Activated T-cell treated with anti-CD3 and anti-CD28 coated beads, Interleukin-2, amount 50 U/mL, for 72 hours (primary cell): ENCODE data around the gene ARHGAP44. TPM values are rescaled to one million over a fixed set of nuclear protein-coding genes. Genes with fewer than 3 reads are reported as not detected.
A peak's percentile ranks its signal among the peaks of the same experiment; 100 is the strongest.

Experiments used
- ATAC-seq, 2 donors: fragments of 150-1000 bp; cut with Tn5 transposase; replicated peaks in 1 of 2; 2 replicates each; pipeline ENCODE4 v1.10.0; 2021; ENCODE audit warnings: moderate library complexity in 2 of 2, mild to moderate bottlenecking in 1 of 2
- DNase-seq, 2 donors: peaks; one replicate each; pipeline ENCODE4 v3.0.0; 2021 to 2022; ENCODE audit warnings: mixed read lengths in 1 of 2
- H3K27ac Mint-ChIP-seq: one replicate; pipeline ENCODE4 v1.8.0; 2022; ENCODE audit warnings: mild to moderate bottlenecking, moderate library complexity, mixed read lengths
- H3K27me3 Mint-ChIP-seq: one replicate; pipeline ENCODE4 v1.8.0; 2022; ENCODE audit warnings: low read depth, mixed read lengths
- H3K36me3 Mint-ChIP-seq, 2 donors: one replicate each; pipeline ENCODE4 v1.8.0; 2022; ENCODE audit warnings: mixed read lengths in 2 of 2, mild to moderate bottlenecking in 1 of 2; ENCODE audit not compliant: insufficient read depth in 2 of 2
- H3K4me1 Mint-ChIP-seq: one replicate; pipeline ENCODE4 v1.8.0; 2022; ENCODE audit warnings: low read depth, mixed read lengths
- H3K4me3 Mint-ChIP-seq, 2 donors: one replicate each; pipeline ENCODE4 v1.8.0; 2022; ENCODE audit warnings: mild to moderate bottlenecking in 2 of 2, mixed read lengths in 2 of 2, moderate library complexity in 2 of 2
- H3K9me3 Mint-ChIP-seq, 2 donors: one replicate each; pipeline ENCODE4 v1.8.0; 2022; ENCODE audit warnings: mixed read lengths in 2 of 2
- total RNA-seq, 2 donors: library from RNA; stranded (reverse); gene quantifications; one replicate each; pipeline ENCODE4 v1.2.3, GENCODE V29; 2022

ARHGAP44 gene
- total RNA-seq, 2 donors from 2014 or later, result 0.55 TPM; not detected in 1

DNA sequence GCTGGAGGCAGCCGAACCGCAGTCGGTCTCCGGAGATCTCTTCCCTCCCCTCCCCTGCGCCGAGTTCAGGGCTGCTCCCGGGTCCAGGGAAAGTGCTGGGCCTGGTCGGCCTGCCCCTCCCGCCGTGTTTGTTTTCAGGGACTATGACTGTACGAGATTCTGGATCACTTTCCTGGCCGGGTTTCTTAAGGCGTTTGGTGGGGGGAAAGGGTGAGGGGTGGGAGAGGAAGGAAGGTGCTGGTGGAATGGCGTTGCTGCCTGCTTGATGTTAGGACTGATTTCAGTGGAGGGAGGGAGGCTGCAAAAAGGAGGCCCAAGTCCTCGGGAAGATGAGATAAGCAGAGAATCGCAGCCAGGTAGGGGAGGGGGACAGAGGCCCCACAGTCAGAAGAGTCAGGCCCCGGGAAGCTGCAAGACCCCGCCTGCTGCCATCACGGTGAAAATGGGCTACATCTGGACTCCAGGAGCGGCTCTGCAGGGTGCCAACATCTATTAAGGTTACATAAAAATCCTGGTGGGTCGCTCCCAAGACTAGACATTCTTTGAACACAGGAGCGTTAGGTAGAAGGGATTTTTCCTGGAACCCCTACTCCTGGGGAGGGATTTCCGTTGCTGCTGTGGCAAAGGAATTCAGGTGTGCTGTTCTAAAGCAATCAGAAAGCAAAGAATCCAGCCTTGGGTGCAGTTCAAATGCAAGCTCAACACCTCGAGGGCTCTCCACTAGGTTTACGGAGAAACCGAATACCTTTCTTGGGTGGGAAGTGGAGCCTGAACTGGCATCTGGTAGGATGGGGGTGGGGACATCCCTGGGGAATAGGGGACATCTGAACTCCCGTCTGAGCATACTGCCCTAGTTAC is 1.2 kb downstream of the ARHGAP44 start:
- H3K4me1 Mint-ChIP-seq, result peaks cover 6% of the 10 kb centered on the region
- peaks cover 0 to 3% of the 10 kb centered on the region in 2 donors for H3K9me3 Mint-ChIP-seq
- DNase-seq (no peak), ATAC-seq (no peak)
- H3K27ac Mint-ChIP-seq, result no peak overlapping the region
- no peaks in the 10 kb centered on the region for H3K36me3 Mint-ChIP-seq
- peaks cover 23% of the 10 kb centered on the region for H3K27me3 Mint-ChIP-seq
- peak overlapping the region; percentile 85 for H3K4me3 Mint-ChIP-seq

- Mint-ChIP-seq H3K9me3 (peaks cover 0 to 2% of the 10 kb centered on the region in 2 donors), H3K36me3 (no peaks in the 10 kb centered on the region), H3K27me3 (peaks cover 23% of the 10 kb centered on the region), H3K4me3 (no peak overlapping the region), H3K4me1 (peaks cover 4% of the 10 kb centered on the region), H3K27ac (no peak overlapping the region)
- no peak for DNase-seq
- ATAC-seq, result no peak
Observed at GRCh38 chr17:12794919-12795532, 5.7 kb downstream of the ARHGAP44 start.

DNA sequence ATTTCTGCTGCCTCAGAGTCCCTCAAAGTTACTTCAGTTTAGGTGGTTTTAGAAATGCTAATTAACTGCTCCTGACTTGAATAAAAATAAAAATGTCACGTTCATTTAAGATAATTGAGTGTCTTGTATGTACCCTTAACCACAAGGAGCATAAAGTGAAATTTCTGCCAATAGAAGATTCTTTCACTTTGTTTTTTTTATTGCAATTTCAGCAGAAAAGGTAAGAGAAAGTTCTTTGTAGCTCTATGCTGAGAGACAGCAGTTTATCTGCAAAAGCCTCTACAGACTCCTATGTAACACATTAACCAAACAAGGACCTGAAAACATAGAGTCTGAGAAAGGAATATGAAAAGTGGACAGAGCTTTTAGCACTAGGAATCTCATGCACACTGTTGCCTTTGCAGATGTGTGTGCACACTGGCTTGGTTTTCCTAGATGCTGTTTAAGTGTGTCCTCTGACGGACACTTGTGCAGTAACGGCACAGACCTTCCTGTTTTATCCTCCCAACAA is 11.6 kb downstream of the ARHGAP44 start:
- H3K27me3 Mint-ChIP-seq, result no peaks in the 10 kb centered on the region
- no peak for ATAC-seq
- no peak overlapping the region for H3K4me3 Mint-ChIP-seq
- no peak overlapping the region for H3K27ac Mint-ChIP-seq
- no peaks in the 10 kb centered on the region for H3K4me1 Mint-ChIP-seq
- peaks cover 0 to 3% of the 10 kb centered on the region in 2 donors for H3K36me3 Mint-ChIP-seq
- peaks cover 2 to 4% of the 10 kb centered on the region in 2 donors for H3K9me3 Mint-ChIP-seq
- no peak for DNase-seq

DNA sequence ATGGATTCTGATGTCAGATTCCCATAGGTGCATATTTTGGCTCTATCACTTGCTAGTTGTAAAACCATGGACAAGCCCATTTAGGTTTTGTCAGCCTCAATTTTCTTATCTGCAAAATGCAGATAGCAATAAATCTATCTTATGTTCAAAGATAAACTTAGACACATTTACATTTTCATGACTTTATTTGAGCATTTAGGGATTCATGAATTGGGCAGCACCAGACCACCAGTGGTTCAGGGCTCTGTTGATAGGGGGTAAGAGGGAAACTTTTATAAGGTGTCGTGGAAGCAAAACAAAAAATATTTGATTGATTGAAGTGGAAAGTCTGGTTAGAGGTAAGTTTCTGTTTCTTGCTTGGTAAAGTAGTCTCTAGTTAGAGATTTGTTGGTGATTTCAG is 17.3 kb downstream of the ARHGAP44 start:
- Mint-ChIP-seq H3K27ac (no peak overlapping the region), H3K36me3 (peaks cover 3 to 9% of the 10 kb centered on the region in 2 donors), H3K4me1 (no peaks in the 10 kb centered on the region), H3K27me3 (no peaks in the 10 kb centered on the region), H3K9me3 (peaks cover 10 to 20% of the 10 kb centered on the region in 2 donors), H3K4me3 (no peak overlapping the region)
- DNase-seq (no peak), ATAC-seq (no peak)

GRCh38 chr17:12808723-12809122 is 19.4 kb downstream of the ARHGAP44 start:
- H3K9me3 Mint-ChIP-seq, result peaks cover 8 to 22% of the 10 kb centered on the region in 2 donors
- no peaks in the 10 kb centered on the region for H3K27me3 Mint-ChIP-seq
- H3K4me3 Mint-ChIP-seq, result no peak overlapping the region
- H3K27ac Mint-ChIP-seq, result no peak overlapping the region
- H3K36me3 Mint-ChIP-seq, result peaks cover 2 to 9% of the 10 kb centered on the region in 2 donors
- H3K4me1 Mint-ChIP-seq, result no peaks in the 10 kb centered on the region
- DNase-seq, result no peak
- no peak for ATAC-seq

DNA sequence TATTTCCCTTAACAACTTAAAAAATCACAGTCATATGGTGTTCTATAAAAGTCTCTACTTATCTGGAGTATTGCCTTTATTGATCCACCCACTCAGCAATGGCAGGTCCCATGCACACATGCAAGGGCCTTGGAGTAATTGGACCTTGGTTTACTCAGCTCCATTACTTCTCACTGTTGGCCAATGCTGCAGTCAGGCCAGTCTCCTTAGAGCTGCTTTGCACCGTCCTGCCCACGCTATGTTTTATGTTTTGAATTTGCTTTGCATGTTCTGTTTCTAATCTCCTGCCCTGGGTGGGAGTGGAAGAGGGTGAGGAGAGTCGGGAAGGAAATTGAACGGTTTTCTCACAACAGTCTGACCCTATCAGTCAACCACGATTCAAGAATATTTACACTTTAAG is 23.6 kb downstream of the ARHGAP44 start:
- H3K27me3 Mint-ChIP-seq, result no peaks in the 10 kb centered on the region
- H3K4me1 Mint-ChIP-seq, result no peaks in the 10 kb centered on the region
- ATAC-seq, result no peak

DNA sequence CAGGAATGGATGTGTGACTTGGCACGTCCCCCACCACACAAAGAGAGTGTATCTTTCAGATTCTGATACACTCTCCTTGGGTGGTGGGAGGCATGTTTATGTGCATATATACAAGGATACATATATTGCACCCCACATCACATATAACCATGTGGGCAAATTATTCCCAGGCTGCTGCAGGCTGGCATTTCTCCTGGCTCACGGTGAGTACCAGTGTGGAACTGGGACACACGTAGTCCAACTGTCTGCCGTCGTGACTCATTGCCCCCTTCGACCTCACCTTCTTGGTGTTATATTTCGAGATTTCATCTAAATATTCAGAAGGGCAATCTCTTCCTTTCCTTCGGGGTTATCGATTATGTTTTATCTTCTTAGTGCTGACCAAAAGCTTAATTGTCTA is 24.4 kb downstream of the ARHGAP44 start:
- ATAC-seq (no peak), DNase-seq (no peak)
- H3K9me3 Mint-ChIP-seq, result peaks cover 6 to 14% of the 10 kb centered on the region in 2 donors
- no peaks in the 10 kb centered on the region for H3K4me1 Mint-ChIP-seq
- no peaks in the 10 kb centered on the region for H3K27me3 Mint-ChIP-seq
- peaks cover 2 to 6% of the 10 kb centered on the region in 2 donors for H3K36me3 Mint-ChIP-seq
- H3K4me3 Mint-ChIP-seq, result no peak overlapping the region
- no peak overlapping the region for H3K27ac Mint-ChIP-seq

More for the DNA sequence above, 23.6 kb downstream of the ARHGAP44 start:
- no peak for DNase-seq
- Mint-ChIP-seq H3K9me3 (peaks cover 6 to 14% of the 10 kb centered on the region in 2 donors), H3K27ac (no peak overlapping the region), H3K4me3 (no peak overlapping the region), H3K36me3 (peaks cover 2 to 6% of the 10 kb centered on the region in 2 donors)

DNA sequence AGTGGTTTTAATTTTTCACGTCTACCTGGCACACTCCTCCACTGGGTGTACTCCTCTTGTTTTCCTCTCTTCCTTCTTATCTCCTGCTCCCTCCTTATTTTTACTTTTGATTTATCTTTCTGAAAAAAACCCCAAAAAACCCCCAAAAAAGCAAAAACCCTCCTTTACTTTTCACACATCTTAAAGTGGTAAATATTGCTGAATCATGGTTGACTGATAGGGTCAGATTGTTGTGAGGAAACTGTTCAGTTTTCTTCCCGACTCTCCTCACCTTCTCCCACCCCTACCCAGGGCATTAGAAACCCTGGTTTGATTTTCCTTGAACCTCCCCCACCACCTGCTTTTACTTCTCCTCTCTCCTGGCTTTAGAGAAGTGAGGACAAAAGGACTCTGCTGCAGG is 25.4 kb downstream of the ARHGAP44 start:
- peaks cover 3 to 8% of the 10 kb centered on the region in 2 donors for H3K9me3 Mint-ChIP-seq
- no peak for ATAC-seq

DNA sequence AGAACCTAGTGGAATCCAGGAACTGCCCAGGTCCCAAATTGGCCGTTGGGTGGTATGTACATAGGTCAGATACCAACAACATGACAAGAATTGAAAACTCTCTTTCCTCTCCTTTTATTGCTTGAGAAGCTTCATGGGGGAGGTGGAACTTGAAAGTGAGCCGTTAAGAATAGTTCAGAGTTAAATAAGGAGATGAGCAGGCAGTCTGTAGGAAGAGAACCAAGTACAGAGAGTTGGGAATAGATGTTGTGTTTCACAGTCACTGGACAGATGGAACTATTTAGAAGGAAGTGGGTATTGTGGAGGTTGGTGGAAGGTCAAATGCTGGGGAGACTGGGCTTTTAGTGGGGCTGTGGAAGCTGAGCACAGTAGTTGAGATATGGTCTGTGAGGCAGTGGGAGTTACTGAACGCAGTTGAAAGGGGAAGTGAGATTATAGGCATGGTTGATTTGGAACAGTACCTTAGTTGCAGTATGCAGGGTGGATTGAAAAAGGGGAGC is 26.4 kb downstream of the ARHGAP44 start:
- Mint-ChIP-seq H3K4me1 (no peaks in the 10 kb centered on the region), H3K9me3 (peaks cover 3 to 10% of the 10 kb centered on the region in 2 donors), H3K36me3 (peaks cover 0 to 2% of the 10 kb centered on the region in 2 donors), H3K27ac (no peak overlapping the region), H3K4me3 (no peak overlapping the region), H3K27me3 (no peaks in the 10 kb centered on the region)
- ATAC-seq (no peak), DNase-seq (no peak)

More for the DNA sequence above, 25.4 kb downstream of the ARHGAP44 start:
- Mint-ChIP-seq H3K36me3 (peaks cover 0 to 2% of the 10 kb centered on the region in 2 donors), H3K27me3 (no peaks in the 10 kb centered on the region), H3K4me1 (no peaks in the 10 kb centered on the region), H3K27ac (no peak overlapping the region), H3K4me3 (no peak overlapping the region)
- no peak for DNase-seq

GRCh38 chr17:12821376-12821940 is 32.2 kb downstream of the ARHGAP44 start:
- H3K9me3 Mint-ChIP-seq, result peaks cover 2 to 7% of the 10 kb centered on the region in 2 donors
- H3K27me3 Mint-ChIP-seq, result no peaks in the 10 kb centered on the region
- H3K4me1 Mint-ChIP-seq, result no peaks in the 10 kb centered on the region
- no peaks in the 10 kb centered on the region for H3K36me3 Mint-ChIP-seq
- H3K4me3 Mint-ChIP-seq, result no peak overlapping the region
- no peak overlapping the region for H3K27ac Mint-ChIP-seq
- ATAC-seq (no peak), DNase-seq (no peak)

GRCh38 chr17:12826431-12826830 is 37.1 kb downstream of the ARHGAP44 start:
- ATAC-seq (no peak), DNase-seq (no peak)
- no peak overlapping the region for H3K27ac Mint-ChIP-seq
- H3K27me3 Mint-ChIP-seq, result no peaks in the 10 kb centered on the region
- H3K9me3 Mint-ChIP-seq, result peaks cover 1 to 2% of the 10 kb centered on the region in 2 donors
- H3K4me1 Mint-ChIP-seq, result no peaks in the 10 kb centered on the region
- H3K4me3 Mint-ChIP-seq, result no peak overlapping the region
- H3K36me3 Mint-ChIP-seq, result no peaks in the 10 kb centered on the region

DNA sequence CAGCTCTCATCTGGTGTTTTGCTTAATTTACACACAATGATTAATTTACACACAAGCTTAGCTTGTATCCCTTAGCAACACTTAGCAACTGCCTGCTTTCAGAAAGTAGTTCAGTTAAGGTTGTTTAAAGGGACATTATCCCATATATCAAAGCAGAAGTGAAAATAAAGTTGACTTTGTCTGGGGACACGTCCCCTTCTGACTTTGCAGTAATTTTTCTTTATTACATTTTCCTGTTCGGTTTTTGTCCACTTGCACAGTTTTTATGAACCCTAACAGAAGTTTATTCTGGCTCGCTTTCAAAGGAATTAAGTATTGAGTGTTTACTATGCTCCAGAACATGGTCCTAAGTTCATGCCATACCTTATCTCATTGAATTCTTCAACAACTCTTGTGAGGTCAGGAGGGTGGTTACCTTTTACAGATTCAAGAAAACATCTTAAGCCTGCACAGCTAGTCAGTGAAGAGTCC is 41.5 kb downstream of the ARHGAP44 start:
- ATAC-seq, result no peak
- no peak overlapping the region for H3K27ac Mint-ChIP-seq
- DNase-seq, result no peak
- H3K27me3 Mint-ChIP-seq, result no peaks in the 10 kb centered on the region
- H3K36me3 Mint-ChIP-seq, result peaks cover 0 to 5% of the 10 kb centered on the region in 2 donors
- H3K4me3 Mint-ChIP-seq, result no peak overlapping the region
- H3K4me1 Mint-ChIP-seq, result no peaks in the 10 kb centered on the region
- peaks cover 8 to 10% of the 10 kb centered on the region in 2 donors for H3K9me3 Mint-ChIP-seq

GRCh38 chr17:12831839-12832238 is 42.5 kb downstream of the ARHGAP44 start:
- Mint-ChIP-seq H3K4me3 (no peak overlapping the region), H3K4me1 (no peaks in the 10 kb centered on the region), H3K27ac (no peak overlapping the region), H3K36me3 (peaks cover 0 to 5% of the 10 kb centered on the region in 2 donors), H3K9me3 (peaks cover 8 to 10% of the 10 kb centered on the region in 2 donors), H3K27me3 (no peaks in the 10 kb centered on the region)
- DNase-seq (no peak), ATAC-seq (no peak)
